Urothelium cell line (cell line): ENCODE data around the gene TBC1D12.
"Not testable (repeated sequence)": the region's sequence is repeated elsewhere in the genome, so short reads cannot be mapped to it uniquely, and the experiment has no call there.

ENCODE experiments used
- DNase-seq: peaks from one replicate; pipeline ENCODE4 v3.0.0; 2011; ENCODE audit warnings: low spot score, mixed read lengths
- FAIRE-seq: peaks from 2 replicates; lab custom pipeline; 2011; peaks lifted over from hg19 to GRCh38; lab: Jason Lieb, UNC

Gene TBC1D12

GRCh38 chr10:94402204-94402842 is at the start of gene TBC1D12:
TSS of gene TBC1D12 (plus strand) at chr10:94402541. CDS start at chr10:94402614, 73 bp downstream.
- FAIRE-seq: no peak

GRCh38 chr10:94353336-94353735 is 49.0 kb upstream of the TBC1D12 start:
- FAIRE-seq (no peak), DNase-seq (no peak)

More at GRCh38 chr10:94402204-94402842, at the start of gene TBC1D12:
- peak; percentile 86 for DNase-seq

GRCh38 chr10:94355841-94356240 is 46.5 kb upstream of the TBC1D12 start:
- DNase-seq: no peak
- no peak for FAIRE-seq

- FAIRE-seq (no peak), DNase-seq (no peak)
These were observed 45.1 kb upstream of the TBC1D12 start for GRCh38 chr10:94357193-94357592.

GRCh38 chr10:94358480-94358879 is 43.9 kb upstream of the TBC1D12 start:
- FAIRE-seq: peak; percentile 56
- peak; percentile 70 for DNase-seq

DNA sequence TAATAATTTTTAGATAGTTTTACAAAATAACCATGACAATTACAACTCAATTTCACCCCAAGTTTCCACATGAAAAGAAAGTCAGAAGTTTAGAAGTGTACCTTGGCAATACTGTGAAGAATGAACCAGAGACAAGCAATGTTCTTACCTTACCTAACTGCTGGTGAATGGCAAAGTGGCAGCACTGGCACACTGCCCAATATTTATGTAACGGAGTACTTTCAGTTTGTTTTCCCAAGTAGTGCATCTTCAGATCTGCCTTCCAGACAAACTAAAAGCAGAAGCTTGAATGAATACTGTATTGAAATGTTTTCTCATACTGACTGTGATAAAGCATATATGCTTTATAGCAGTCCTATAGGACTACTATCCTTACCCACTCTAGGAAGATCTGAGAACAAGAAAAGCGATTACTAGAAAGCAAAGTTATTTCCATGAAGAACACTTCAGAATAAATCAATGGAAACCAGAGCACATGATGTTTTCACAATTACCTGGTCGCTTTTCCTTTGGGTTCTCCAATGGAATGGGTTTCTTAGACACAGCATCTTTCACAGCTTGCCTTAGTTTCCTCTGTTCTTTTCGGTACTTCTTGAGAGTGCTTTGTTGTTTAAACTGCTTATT is 41.1 kb upstream of the TBC1D12 start:
- FAIRE-seq (no peak), DNase-seq (no peak)

DNA sequence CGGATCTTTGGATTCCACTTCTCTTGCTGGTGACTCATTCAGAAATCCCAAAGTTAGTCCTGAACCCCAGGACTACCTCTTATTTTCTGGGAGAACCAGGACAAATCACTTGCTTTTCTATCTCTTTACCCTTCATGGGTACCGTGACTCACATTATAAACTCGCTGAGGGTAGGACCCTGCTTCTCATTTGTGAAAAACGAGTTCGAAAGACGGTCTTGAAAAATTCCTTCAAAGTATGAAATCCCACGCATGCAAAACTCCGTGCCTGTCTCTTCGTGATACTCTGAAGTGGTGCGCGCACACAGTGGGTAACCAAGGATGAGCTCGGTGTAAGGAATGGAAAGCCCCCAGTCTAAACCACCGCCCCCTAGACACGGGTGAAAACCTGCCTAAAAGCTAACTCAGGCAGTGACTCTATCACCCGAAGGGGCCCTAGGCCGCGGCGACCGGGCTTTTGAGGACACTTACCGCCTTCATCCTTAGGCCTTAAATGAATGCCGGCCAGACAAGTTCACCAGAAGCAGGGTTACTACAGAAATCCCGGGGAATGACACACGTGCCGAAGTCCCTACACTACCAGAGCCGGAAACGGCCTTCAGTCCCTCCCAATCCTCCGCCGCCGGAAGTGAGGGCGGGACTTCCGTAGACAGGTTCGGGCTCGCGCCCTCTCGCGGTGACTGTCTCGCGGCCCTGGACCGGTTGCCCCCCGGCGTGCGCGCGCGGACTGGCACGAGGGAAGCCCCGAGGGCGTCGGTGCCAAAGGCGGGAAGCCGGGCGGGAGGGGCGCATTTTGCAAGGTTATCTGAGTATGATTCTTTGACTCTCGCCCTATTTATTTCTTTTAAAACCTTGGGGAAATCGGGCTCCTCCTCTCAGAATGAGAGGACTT is 39.7 kb upstream of the TBC1D12 start, which contains the start of gene NOC3L:
Gene NOC3L, minus strand, starts transcription at position 580 of the 891 bp plus-strand sequence. Its CDS starts 101 bp downstream, at position 479.
- DNase-seq (peak; percentile 94), FAIRE-seq (peak; percentile 87)

- no peak for FAIRE-seq
- DNase-seq: no peak
These were observed 39.1 kb upstream of the TBC1D12 start for GRCh38 chr10:94363251-94363565.

DNA sequence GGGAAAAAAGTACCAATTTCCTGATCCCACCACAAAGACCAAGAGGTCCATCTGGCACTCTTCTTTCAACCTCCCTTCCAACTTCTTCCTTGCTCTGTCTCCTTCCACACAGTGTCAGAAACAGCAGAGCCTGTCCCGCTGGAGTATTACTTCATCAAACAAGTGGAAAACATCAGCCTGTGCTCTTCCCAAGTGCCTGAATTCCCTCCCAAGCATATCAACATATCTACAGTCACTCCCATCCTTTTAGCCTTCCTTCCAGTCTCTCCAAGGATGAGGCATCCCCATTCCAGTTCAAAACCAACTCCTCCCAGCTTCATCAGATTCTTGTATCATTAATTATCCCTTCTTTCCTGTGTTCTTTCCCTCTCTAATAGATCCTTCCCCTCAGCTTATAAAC is 37.9 kb upstream of the TBC1D12 start:
- FAIRE-seq (no peak), DNase-seq (no peak)

GRCh38 chr10:94366382-94366781 is 36.0 kb upstream of the TBC1D12 start:
- DNase-seq (no peak), FAIRE-seq (no peak)

DNA sequence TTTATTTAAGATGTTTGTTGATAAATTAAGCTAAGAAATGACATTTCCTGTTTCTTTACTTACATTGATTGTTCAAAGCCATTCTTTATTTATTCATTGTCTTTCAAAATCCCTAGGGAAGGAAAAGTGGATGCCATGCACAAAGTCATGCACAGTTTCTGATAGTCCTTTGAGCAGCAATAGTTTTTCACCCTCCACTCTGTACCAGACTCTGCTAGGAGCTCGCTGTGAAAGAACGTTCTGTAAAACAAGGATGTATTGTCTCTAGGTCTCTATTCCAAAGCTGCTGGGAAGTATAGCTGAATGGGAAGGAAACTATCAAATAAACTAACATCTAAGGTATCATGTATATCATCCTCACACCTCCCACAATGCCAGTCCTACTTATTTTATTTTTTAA is 31.8 kb upstream of the TBC1D12 start:
- DNase-seq: no peak

DNA sequence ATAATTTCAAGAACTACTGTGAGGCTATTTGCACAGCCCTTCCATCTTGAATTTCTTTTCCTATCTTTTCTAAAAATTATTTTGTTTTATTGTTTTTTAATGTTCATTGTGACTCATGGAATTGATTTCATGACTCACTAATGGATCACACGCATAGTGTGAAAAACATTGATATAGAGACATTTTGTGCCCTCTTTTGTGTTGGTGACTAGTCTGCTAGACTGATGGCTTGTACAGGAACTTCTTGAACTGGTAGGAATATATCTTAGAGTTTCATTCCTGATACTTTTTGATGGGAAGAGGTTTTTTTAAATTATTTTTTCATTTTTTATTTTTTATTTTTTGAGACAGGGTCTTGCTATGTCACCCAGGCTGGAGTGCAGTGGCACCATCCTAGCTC is 27.0 kb upstream of the TBC1D12 start:
- no peak for FAIRE-seq
- no peak for DNase-seq

More for the DNA sequence above, 31.8 kb upstream of the TBC1D12 start:
- no peak for FAIRE-seq

DNA sequence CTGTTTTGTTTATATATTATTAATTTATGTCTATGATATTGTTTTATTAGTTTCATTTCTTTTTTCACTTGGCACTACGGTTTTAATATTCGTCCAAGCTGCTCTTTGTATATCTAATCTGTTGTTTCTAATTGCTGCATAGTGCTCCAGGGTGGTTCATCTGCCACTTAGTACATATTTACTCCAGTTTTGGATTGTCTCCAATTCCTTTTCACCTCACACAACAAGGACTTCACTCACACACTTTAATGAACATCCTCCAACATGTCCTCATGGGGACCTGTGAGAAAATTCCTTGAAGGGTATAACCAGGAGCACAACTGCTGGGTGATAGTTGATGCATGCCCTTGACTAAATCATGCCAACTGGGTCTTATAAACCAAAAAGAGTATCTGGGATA is 25.5 kb upstream of the TBC1D12 start:
- DNase-seq (no peak), FAIRE-seq (no peak)

DNA sequence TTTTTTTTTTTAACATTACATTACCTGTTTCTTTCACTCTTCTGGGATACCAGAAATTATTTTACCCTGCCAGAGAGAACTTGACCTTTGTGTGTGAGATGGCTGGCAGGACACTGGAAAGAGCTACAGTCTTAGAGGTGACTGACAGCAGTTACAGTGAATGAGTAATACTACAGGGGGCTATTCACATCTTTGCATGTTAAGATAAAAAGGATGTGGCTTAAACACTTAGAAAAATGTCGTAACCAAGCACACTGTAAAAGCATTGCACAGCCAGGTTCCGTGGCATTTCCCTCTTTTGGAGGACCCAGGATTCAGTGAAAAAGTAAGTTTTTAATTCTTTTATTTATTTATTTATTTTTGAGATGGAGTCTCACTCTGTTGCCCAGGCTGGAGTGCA is 18.8 kb upstream of the TBC1D12 start:
- DNase-seq (no peak), FAIRE-seq (no peak)

- DNase-seq, FAIRE-seq: not testable (repeated sequence)
These were observed 16.6 kb upstream of the TBC1D12 start for GRCh38 chr10:94385733-94386132.

DNA sequence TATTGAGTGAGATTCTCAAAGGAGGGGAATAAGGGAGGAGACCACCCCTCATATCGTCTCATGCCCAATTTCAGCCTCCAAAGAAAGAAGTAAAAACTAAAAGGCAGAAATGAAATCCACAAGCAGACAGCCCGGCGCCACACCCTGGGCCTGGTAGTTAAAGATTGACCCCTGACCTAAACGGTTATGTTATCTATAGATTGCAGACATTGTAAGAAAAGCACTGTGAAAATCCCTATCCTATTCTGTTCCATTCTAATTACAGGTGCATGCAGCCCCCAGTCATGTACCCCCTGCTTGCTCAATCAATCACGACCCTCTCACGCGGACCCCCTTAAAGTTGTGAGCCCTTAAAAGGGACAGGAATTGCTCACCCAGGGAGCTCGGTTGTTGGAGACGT is 10.2 kb upstream of the TBC1D12 start:
- not testable (repeated sequence) for DNase-seq, FAIRE-seq

DNA sequence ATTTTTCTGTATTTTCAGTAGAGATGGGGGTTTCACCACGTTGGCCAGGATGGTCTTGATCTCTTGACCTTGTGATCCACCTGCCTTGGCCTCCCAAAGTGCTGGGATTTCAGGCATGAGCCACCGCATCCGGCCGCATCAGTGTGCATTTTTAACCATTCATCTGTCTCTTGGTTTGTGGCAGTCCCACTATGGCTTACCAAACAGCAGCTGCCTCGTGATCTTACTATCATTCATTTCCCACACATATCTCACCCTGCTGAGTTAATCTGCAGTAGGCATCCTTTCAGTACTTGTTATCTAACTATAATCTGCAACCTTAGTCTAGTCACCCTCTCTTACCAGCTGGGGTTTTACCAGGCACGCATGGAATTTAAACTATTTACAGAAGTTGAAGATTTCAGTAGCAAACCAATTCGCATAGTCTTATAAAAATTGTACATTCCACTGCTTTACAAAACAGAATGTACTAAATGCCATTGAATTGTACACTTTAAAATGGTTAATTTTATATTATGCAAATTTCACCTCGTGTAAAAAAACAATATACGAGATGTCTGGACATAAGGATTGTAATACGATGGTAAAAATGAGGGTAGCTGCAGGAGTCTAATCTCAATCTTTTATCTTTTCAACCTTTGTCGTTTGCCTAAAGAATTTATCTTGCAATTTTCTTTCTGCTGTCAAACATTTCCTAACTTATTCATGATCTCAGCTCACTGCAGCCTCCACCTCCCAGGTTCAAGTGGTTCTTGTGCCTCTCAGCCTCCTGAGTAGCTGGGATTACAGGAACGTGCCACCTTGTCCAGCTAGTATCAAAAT is 4.6 kb upstream of the TBC1D12 start:
- no peak for FAIRE-seq
- DNase-seq: peak; percentile 62

- DNase-seq (no peak), FAIRE-seq (no peak)
These were observed 3.6 kb upstream of the TBC1D12 start for GRCh38 chr10:94398762-94399161.

DNA sequence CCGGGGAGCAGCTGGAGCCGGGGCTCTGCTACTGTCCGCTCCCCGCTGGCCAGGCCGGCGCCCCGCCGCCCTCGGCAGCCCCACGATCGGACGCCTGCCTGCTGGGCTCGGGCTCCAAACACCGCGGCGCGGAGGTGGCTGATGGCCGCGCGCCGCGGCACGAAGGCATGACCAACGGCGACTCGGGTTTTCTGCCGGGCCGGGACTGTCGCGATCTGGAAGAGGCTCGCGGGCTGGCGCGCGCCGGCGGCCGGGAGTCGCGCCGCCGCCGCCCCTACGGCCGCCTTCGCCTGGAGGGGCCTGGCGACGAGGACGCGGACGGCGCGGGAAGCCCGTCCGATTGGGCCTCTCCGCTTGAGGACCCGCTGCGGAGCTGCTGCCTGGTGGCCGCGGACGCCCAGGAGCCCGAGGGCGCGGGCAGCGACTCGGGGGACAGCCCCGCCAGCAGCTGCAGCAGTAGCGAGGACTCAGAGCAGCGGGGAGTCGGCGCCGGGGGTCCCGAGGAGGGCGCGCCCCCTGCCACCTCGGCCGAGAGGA is 570 bp downstream of the TBC1D12 start:
- DNase-seq (peak; percentile 24), FAIRE-seq (no peak)
